GM19193 (cell line): Measurements from ENCODE around the gene CFAP107.
"Not testable (repeated sequence)": the region's sequence is repeated elsewhere in the genome, so short reads cannot be mapped to it uniquely, and the experiment has no call there.

ENCODE experiments used
- POLR2A ChIP-seq: IDR thresholded peaks from 4 replicates; pipeline ENCODE4 v1.6.1; 2011; ENCODE audit not compliant: insufficient read depth, insufficient read length; ENCODE audit errors: extremely low read depth

The CFAP107 gene

GRCh38 chr1:12771186-12771585 lies 25.2 kb downstream of the CFAP107 start:
- TF ChIP-seq POLR2A: no peak

- no peak for TF ChIP-seq POLR2A
Observed at GRCh38 chr1:12772520-12772919, 26.5 kb downstream of the CFAP107 start.

- TF ChIP-seq POLR2A: no peak
Observed at GRCh38 chr1:12773438-12773837, 27.4 kb downstream of the CFAP107 start, which contains the start of gene PRAMEF12. Gene PRAMEF12, plus strand, starts transcription at chr1:12773738. Its CDS starts 1,130 bp downstream, at chr1:12774868.

- no peak for TF ChIP-seq POLR2A
Observed at GRCh38 chr1:12774801-12775345, 28.9 kb downstream of the CFAP107 start.

- no peak for TF ChIP-seq POLR2A
Observed at GRCh38 chr1:12775443-12775842, 29.4 kb downstream of the CFAP107 start.

GRCh38 chr1:12776801-12777557 lies 31.0 kb downstream of the CFAP107 start:
- no peak for TF ChIP-seq POLR2A

GRCh38 chr1:12778061-12778460 lies 32.1 kb downstream of the CFAP107 start:
- no peak for TF ChIP-seq POLR2A

- TF ChIP-seq POLR2A: no peak
Observed at GRCh38 chr1:12778907-12779306, 32.9 kb downstream of the CFAP107 start.

- not testable (repeated sequence) for TF ChIP-seq POLR2A
Observed at GRCh38 chr1:12791097-12791496, 45.1 kb downstream of the CFAP107 start, which contains the start of gene PRAMEF1. Gene PRAMEF1, plus strand, starts transcription at chr1:12791397. Its CDS starts 1,831 bp downstream, at chr1:12793228.

- no peak for TF ChIP-seq POLR2A
Observed at GRCh38 chr1:12798911-12799310, 52.9 kb downstream of the CFAP107 start.

GRCh38 chr1:12799730-12800129 lies 53.7 kb downstream of the CFAP107 start:
- TF ChIP-seq POLR2A: no peak

- no peak for TF ChIP-seq POLR2A
Observed at GRCh38 chr1:12809933-12810332, 63.9 kb downstream of the CFAP107 start.

GRCh38 chr1:12810691-12811408 lies 64.8 kb downstream of the CFAP107 start:
- TF ChIP-seq POLR2A: no peak

- no peak for TF ChIP-seq POLR2A
Observed at GRCh38 chr1:12811409-12811784, 65.4 kb downstream of the CFAP107 start.
